ENCODE data around the gene P2RY13. TPM values are rescaled to one million over a fixed set of nuclear protein-coding genes. Genes with fewer than 3 reads are reported as not detected.

The P2RY13 gene
- polyA plus RNA-seq, 1 donor from 2014 or later, result 0.12 TPM

- Histone ChIP-seq H3K4me2 (ENCODE audit: low read length) (no peak overlapping the region), H3K27me3 (ENCODE audit: insufficient read depth, low read depth, low read length) (no peaks in the 10 kb centered on the region), H3F3A (ENCODE audit: insufficient read depth, low read length, poor library complexity, severe bottlenecking) (no peaks in the 10 kb centered on the region), H3K36me3 (ENCODE audit: insufficient read depth, low read length) (no peaks in the 10 kb centered on the region), H3K27ac (ENCODE audit: low read length) (no peak overlapping the region), H3K4me3 (ENCODE audit: low read length) (no peak overlapping the region), H3K79me2 (replicated peaks; ENCODE audit: insufficient read depth, low read length) (no peaks in the 10 kb centered on the region), H3K9me3 (ENCODE audit: low read length) (no peaks in the 10 kb centered on the region), H4K20me1 (ENCODE audit: insufficient read depth) (peaks cover 3% of the 10 kb centered on the region), H3K9ac (ENCODE audit: low read length) (no peak overlapping the region), H3K9me2 (ENCODE audit: insufficient read depth, low read length) (no peaks in the 10 kb centered on the region), H2AFZ (ENCODE audit: low read depth, low read length) (no peak overlapping the region)
- TF ChIP-seq, protein P1, sequence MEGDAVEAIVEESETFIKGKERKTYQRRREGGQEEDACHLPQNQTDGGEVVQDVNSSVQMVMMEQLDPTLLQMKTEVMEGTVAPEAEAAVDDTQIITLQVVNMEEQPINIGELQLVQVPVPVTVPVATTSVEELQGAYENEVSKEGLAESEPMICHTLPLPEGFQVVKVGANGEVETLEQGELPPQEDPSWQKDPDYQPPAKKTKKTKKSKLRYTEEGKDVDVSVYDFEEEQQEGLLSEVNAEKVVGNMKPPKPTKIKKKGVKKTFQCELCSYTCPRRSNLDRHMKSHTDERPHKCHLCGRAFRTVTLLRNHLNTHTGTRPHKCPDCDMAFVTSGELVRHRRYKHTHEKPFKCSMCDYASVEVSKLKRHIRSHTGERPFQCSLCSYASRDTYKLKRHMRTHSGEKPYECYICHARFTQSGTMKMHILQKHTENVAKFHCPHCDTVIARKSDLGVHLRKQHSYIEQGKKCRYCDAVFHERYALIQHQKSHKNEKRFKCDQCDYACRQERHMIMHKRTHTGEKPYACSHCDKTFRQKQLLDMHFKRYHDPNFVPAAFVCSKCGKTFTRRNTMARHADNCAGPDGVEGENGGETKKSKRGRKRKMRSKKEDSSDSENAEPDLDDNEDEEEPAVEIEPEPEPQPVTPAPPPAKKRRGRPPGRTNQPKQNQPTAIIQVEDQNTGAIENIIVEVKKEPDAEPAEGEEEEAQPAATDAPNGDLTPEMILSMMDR (IDR thresholded peaks at IDR 0.05; ENCODE audit: poor library complexity, severe bottlenecking), result no peak
- no peak for TF ChIP-seq EP300 (conservative IDR thresholded peaks at IDR 0.05; ENCODE audit: poor library complexity, severe bottlenecking)
- TF ChIP-seq SMC3 (conservative IDR thresholded peaks at IDR 0.05; ENCODE audit: poor library complexity), result no peak
- no peak for TF ChIP-seq EZH2 (IDR thresholded peaks at IDR 0.05; ENCODE audit: borderline replicate concordance, insufficient read depth, low read length, poor library complexity, severe bottlenecking)
- no peak for TF ChIP-seq POLR2AphosphoS5 (IDR thresholded peaks at IDR 0.05)
- no peak for TF ChIP-seq RAD21 (conservative IDR thresholded peaks at IDR 0.05)
- no peak for TF ChIP-seq REST (IDR thresholded peaks at IDR 0.05; ENCODE audit: borderline replicate concordance)
- no peak for TF ChIP-seq TAF1 (IDR thresholded peaks at IDR 0.05; ENCODE audit: low read depth)
- no peak for TF ChIP-seq MXI1 (conservative IDR thresholded peaks at IDR 0.05; ENCODE audit: poor library complexity, severe bottlenecking)
Observed at GRCh38 chr3:151314593-151314992, 14.8 kb downstream of the P2RY13 start.

DNA sequence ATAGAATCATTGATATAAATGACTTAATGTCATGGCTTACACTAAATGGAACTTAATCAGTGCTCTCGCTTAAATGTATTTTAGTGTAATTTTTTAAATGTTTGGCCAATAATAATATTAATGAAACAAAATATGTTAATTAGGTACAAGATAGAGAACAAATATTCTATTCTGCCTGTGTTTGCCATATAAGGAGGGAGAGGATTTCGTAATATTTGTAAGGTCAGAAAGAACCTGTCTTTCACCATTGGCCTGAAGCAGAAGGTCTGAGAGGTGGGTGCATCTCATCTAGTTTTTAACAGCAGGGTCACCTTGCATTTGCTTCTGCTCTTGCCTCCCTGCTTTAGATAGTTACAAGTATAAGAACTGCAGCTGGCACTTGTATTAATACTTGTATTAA is 15.2 kb downstream of the P2RY13 start:
- H3K9me2 ChIP-seq (ENCODE audit: insufficient read depth, low read length), result no peaks in the 10 kb centered on the region
- peaks cover 3% of the 10 kb centered on the region for H4K20me1 ChIP-seq (ENCODE audit: insufficient read depth)
- H3K79me2 ChIP-seq (replicated peaks; ENCODE audit: insufficient read depth, low read length), result no peaks in the 10 kb centered on the region
- no peak for TF ChIP-seq RAD21 (conservative IDR thresholded peaks at IDR 0.05)
- TF ChIP-seq TAF1 (IDR thresholded peaks at IDR 0.05; ENCODE audit: low read depth), result no peak
- TF ChIP-seq EZH2 (IDR thresholded peaks at IDR 0.05; ENCODE audit: borderline replicate concordance, insufficient read depth, low read length, poor library complexity, severe bottlenecking), result no peak
- TF ChIP-seq, protein P1 (IDR thresholded peaks at IDR 0.05; ENCODE audit: poor library complexity, severe bottlenecking), result no peak
- TF ChIP-seq EP300 (conservative IDR thresholded peaks at IDR 0.05; ENCODE audit: poor library complexity, severe bottlenecking), result no peak
- TF ChIP-seq MXI1 (conservative IDR thresholded peaks at IDR 0.05; ENCODE audit: poor library complexity, severe bottlenecking), result no peak
- TF ChIP-seq SMC3 (conservative IDR thresholded peaks at IDR 0.05; ENCODE audit: poor library complexity), result no peak
- TF ChIP-seq REST (IDR thresholded peaks at IDR 0.05; ENCODE audit: borderline replicate concordance), result no peak
- TF ChIP-seq POLR2AphosphoS5 (IDR thresholded peaks at IDR 0.05), result no peak
- H3F3A ChIP-seq (ENCODE audit: insufficient read depth, low read length, poor library complexity, severe bottlenecking), result no peaks in the 10 kb centered on the region
- no peak overlapping the region for H2AFZ ChIP-seq (ENCODE audit: low read depth, low read length)
- H3K36me3 ChIP-seq (ENCODE audit: insufficient read depth, low read length), result no peaks in the 10 kb centered on the region
- no peak overlapping the region for H3K4me3 ChIP-seq (ENCODE audit: low read length)
- H3K27me3 ChIP-seq (ENCODE audit: insufficient read depth, low read depth, low read length), result no peaks in the 10 kb centered on the region
- no peak overlapping the region for H3K27ac ChIP-seq (ENCODE audit: low read length)
- no peaks in the 10 kb centered on the region for H3K9me3 ChIP-seq (ENCODE audit: low read length)
- no peak overlapping the region for H3K9ac ChIP-seq (ENCODE audit: low read length)
- H3K4me2 ChIP-seq (ENCODE audit: low read length), result no peak overlapping the region
